Kidney (tissue), 14 donors: ENCODE results near the gene ING5. TPM values are rescaled to one million over a fixed set of nuclear protein-coding genes. Genes with fewer than 3 reads are reported as not detected.

Source experiments
- DNase-seq, 5 donors: peaks; one replicate each; pipeline ENCODE4 v3.0.0-alpha.2; 2013 to 2020
- FAIRE-seq: peaks from 2 replicates; lab custom pipeline; 2012; peaks lifted over from hg19 to GRCh38; lab: Jason Lieb, UNC
- H3K27ac ChIP-seq, 2 donors: one replicate each; pipeline ENCODE4 v1.7.0; 2013; ENCODE audit warnings: low read depth in 2 of 2, low read length in 2 of 2, inconsistent platforms in 1 of 2
- H3K27me3 ChIP-seq: one replicate; pipeline ENCODE4 v1.7.1; 2013; ENCODE audit warnings: low read length, inconsistent platforms; ENCODE audit not compliant: control insufficient read depth, insufficient read depth
- H3K36me3 ChIP-seq, 3 donors: one replicate each; pipeline versions ENCODE4 v1.7.0 to v1.7.1; 2013; ENCODE audit warnings: low read length in 3 of 3, control low read depth in 1 of 3, inconsistent platforms in 1 of 3; ENCODE audit not compliant: insufficient read depth in 3 of 3, control insufficient read depth in 2 of 3
- H3K4me1 ChIP-seq, 3 donors: one replicate each; pipeline versions ENCODE4 v1.7.0 to v1.7.1; 2013; ENCODE audit warnings: low read length in 3 of 3, inconsistent platforms in 1 of 3, low read depth in 1 of 3; ENCODE audit not compliant: control insufficient read depth in 2 of 3, insufficient read depth in 2 of 3
- H3K4me3 ChIP-seq, 3 donors: one replicate each; pipeline versions ENCODE4 v1.7.0 to v1.8.1; 2013; ENCODE audit warnings: low read length in 3 of 3, control low read depth in 1 of 3, inconsistent platforms in 1 of 3
- H3K9ac ChIP-seq, 3 donors: one replicate each; pipeline versions ENCODE4 v1.7.0 to v1.7.1; 2013; ENCODE audit warnings: low read length in 3 of 3, control low read depth in 1 of 3, inconsistent platforms in 1 of 3
- H3K9me3 ChIP-seq, 3 donors: one replicate each; pipeline versions ENCODE4 v1.7.0 to v1.7.1; 2013; ENCODE audit warnings: low read length in 3 of 3, control low read depth in 1 of 3, inconsistent platforms in 1 of 3; ENCODE audit not compliant: control insufficient read depth in 2 of 3, insufficient read depth in 1 of 3
- intact Hi-C: fragments of 100-400 bp; cut with DNase I; formaldehyde crosslinking; loops from one replicate; pipeline ENCODE4 v1.11.1; 2022
- polyA plus RNA-seq: library from polyadenylated mRNA; stranded (reverse); fragments of 350-450 nt; fragmentation: Illumina TruSeq; extraction: RNeasy Lipid Tissue Mini Kit (QIAGEN cat#74804); gene quantifications from one replicate; pipeline ENCODE4 v1.2.3, GENCODE V29; 2014; ENCODE audit warnings: low read depth, low replicate concordance; ENCODE audit not compliant: insufficient read depth
- total RNA-seq: library from RNA; stranded (reverse); fragmentation: NEBNext Ultra II Directional; extraction: Animal tissue kit (Norgen Biotek cat#: 25700); gene quantifications from one replicate; pipeline ENCODE4 v1.2.1, GENCODE V29; 2021
- TF ChIP-seq, protein P1 (sequence below): IDR thresholded peaks from 3 replicates; pipeline ENCODE4 v1.5.1; 2012; ENCODE audit warnings: mild to moderate bottlenecking, moderate library complexity, borderline replicate concordance; ENCODE audit not compliant: insufficient read depth; ENCODE audit errors: extremely low read depth
- donor health status: control.
- donor health status: control.
- donor health status: control.
- donor health status: control.
- donor health status: control.
- donor health status: DM: yes; HTN: yes; CAD: no.
- donor health status: Normal renal cell carcinoma (clear cell type).

ING5 gene
- total and polyA plus RNA-seq, 2 donors from 2014 or later: 27.3 to 37.7 TPM

DNA sequence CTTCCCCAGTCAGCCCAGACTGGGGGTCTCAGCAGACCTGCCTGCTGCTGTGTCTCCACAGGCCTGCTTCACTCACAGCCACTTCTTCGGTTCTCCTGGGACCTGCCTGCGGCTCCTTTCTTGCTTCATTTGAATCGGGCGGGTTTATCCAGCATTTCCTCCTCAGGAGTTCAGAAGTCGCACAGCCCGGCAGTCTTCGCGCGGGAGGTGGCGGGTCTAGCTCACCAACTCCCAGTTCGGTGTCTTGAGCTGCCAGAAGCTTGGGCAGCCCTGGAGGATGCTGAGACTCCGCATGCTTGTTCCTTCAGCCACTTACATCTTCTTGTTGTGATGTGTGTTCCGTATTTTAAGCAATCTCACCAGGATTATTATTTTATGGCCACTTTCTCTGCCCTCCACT, 43.4 kb downstream of the ING5 start:
- H3K27me3 ChIP-seq: no peaks in the 10 kb centered on the region
- DNase-seq: no peak

DNA sequence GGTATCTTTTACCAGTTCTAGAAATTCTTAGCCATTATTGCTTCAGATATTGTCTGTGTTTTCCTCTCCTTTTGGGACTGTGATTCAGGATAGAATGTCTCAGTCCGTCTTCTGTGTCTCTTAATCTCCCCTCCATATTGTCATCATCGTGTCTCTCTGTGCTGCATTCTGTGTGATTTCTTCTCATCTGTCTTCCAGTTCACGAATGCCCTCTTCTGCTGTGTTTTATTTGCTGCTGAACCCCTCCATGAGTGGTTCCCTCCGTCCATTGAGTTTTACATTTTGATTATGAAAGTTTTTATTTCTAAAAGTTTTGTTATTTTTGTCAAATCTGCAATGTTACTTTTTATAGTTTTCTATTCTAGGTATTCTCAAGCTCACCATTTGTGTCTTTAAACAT, 44.2 kb downstream of the ING5 start:
- no peak overlapping the region for H3K27ac ChIP-seq
- H3K4me1 ChIP-seq: peaks cover 0 to 2% (median 0%) of the 10 kb centered on the region in 3 donors
- no peak for DNase-seq
- H3K9me3 ChIP-seq: no peaks in the 10 kb centered on the region
- FAIRE-seq: no peak
- TF ChIP-seq, protein P1, sequence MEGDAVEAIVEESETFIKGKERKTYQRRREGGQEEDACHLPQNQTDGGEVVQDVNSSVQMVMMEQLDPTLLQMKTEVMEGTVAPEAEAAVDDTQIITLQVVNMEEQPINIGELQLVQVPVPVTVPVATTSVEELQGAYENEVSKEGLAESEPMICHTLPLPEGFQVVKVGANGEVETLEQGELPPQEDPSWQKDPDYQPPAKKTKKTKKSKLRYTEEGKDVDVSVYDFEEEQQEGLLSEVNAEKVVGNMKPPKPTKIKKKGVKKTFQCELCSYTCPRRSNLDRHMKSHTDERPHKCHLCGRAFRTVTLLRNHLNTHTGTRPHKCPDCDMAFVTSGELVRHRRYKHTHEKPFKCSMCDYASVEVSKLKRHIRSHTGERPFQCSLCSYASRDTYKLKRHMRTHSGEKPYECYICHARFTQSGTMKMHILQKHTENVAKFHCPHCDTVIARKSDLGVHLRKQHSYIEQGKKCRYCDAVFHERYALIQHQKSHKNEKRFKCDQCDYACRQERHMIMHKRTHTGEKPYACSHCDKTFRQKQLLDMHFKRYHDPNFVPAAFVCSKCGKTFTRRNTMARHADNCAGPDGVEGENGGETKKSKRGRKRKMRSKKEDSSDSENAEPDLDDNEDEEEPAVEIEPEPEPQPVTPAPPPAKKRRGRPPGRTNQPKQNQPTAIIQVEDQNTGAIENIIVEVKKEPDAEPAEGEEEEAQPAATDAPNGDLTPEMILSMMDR: no peak
- intact Hi-C loops: no loop called here
- H3K27me3 ChIP-seq: no peaks in the 10 kb centered on the region
- no peak overlapping the region for H3K4me3 ChIP-seq
- H3K36me3 ChIP-seq: peaks cover 0 to 15% (median 11%) of the 10 kb centered on the region in 3 donors
- no peak overlapping the region for H3K9ac ChIP-seq

More for the DNA sequence above, 43.4 kb downstream of the ING5 start:
- H3K27ac ChIP-seq: no peak overlapping the region
- no peak overlapping the region for H3K9ac ChIP-seq
- no peak overlapping the region for H3K4me3 ChIP-seq
- H3K4me1 ChIP-seq: no peaks in the 10 kb centered on the region
- H3K9me3 ChIP-seq: no peaks in the 10 kb centered on the region
- intact Hi-C loops: no loop called here
- TF ChIP-seq, protein P1: no peak
- H3K36me3 ChIP-seq: peaks cover 0 to 15% (median 10%) of the 10 kb centered on the region in 3 donors
- no peak for FAIRE-seq

DNA sequence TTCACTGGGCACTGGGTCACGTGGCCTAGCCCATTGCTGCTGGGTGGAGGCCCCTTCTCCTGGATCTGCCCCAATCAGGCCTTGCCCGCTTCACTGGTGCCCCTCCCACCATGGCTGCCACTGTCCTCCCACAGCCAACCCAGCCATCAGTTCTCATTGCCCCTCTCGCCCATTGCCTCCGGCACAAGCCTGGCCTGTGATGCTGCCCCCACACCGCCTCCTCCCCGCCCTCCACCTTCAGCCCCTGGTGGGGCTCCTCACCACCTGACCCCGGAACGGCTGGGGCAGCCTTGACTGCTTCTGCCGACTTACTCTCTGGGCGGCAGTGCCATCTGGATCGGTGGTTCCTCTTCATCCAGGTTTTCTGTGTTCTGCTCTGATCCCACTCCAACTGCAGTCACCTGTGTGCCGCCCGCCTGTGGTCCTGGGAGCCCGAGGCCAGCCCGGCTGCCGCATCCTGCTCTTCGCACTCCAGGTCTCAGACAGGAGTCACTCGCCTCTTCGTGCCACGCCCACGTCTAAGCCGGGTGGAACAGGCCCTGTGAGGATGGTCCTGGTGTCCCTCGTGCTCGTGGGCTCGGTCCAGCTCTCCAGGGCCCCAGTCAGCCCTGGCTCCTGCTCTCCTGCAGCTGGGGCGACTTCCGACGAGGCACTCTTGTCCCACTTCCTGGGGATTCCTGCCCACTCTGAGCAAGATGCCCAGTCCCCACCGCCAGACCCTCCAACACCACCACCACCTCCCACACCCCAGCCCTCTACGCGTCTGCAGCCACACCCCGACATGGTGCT, 46.8 kb downstream of the ING5 start:
- no peaks in the 10 kb centered on the region for H3K9me3 ChIP-seq
- no peak overlapping the region for H3K9ac ChIP-seq
- FAIRE-seq (no peak), DNase-seq (no peak)
- intact Hi-C loops: no loop called here
- H3K36me3 ChIP-seq: peaks cover 0 to 21% (median 19%) of the 10 kb centered on the region in 3 donors
- no peak overlapping the region for H3K27ac ChIP-seq
- TF ChIP-seq, protein P1: no peak
- H3K27me3 ChIP-seq: no peaks in the 10 kb centered on the region
- H3K4me3 ChIP-seq: no peak overlapping the region
- peaks cover 0 to 3% (median 0%) of the 10 kb centered on the region in 3 donors for H3K4me1 ChIP-seq
